ENCODE data around the gene LIMS4.
"Not testable (repeated sequence)": the region's sequence is repeated elsewhere in the genome, so short reads cannot be mapped to it uniquely, and the experiment has no call there.

- not testable (repeated sequence) for TF ChIP-seq CTCF (IDR thresholded peaks at IDR 0.05; ENCODE audit: low read length); EZH2 (IDR thresholded peaks at IDR 0.05; ENCODE audit: borderline replicate concordance, low read length)
These were observed 15.4 kb downstream of the LIMS4 start for GRCh38 chr2:110457214-110457590.

Data from OCI-LY1 (cell line).